Measurements from ENCODE around the gene CIRBP. TPM values are rescaled to one million over a fixed set of nuclear protein-coding genes. Genes with fewer than 3 reads are reported as not detected.

The CIRBP gene
- total RNA-seq, 4 donors from 2014 or later = 389 to 640 (median 576) TPM

DNA sequence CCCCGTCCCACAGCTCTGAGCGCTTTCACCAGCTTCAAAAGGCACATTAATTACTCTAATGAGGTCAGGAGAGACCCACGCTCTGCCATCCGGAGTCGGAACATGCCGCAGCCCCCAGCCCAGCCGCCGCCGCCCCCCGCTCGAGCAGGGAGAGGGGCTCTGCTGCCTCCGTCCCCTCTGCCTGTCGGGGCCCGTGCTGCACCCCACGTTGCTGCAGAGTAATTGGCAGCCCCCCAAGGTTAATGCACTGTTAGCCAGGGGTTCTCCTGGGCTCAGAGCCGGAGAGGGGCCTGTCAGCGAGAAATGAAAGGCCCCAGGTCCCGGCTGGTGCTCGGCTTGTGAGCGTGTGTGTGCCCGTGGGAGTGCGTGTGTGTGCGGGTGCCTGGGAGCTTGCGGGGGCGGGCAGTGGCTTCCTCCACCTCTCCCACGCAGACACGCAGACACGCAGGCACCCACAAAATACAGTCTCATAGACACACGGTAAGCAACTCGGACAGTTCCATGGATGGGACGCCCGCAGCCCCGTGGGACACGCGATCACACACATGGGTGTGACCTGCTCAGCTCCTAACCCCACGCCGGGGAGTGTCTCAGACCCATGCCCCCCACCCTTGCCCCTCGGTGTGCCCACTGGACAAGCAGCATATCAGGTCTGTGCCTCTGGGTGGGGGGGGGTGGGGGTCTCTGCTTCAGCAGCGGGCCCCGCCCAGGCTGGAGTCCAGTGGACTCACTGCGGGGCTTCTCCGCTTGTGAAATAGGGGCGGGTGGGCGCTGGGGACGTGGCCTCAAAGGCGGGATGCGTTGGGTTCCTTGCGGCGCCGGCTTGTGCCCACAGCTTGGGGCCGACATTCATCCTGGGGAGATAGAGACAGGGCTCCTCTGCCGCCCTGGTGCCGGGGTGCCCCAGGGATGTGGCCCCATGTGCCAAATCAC is 11.8 kb downstream of the CIRBP start:
- Histone ChIP-seq H3K27me3 (peaks cover 0 to 29% of the 10 kb centered on the region in 2 donors), H3K4me3 (no peak overlapping the region), H3K4me1 (peaks cover 0 to 21% (median 9%) of the 10 kb centered on the region in 4 donors), H3K27ac (no peak overlapping the region), H3K9me3 (no peaks in the 10 kb centered on the region), H3K36me3 (peaks cover 0 to 26% (median 0%) of the 10 kb centered on the region in 3 donors)
- TF ChIP-seq POLR2A (IDR thresholded peaks at IDR 0.05) (no peak), EP300 (IDR thresholded peaks at IDR 0.05) (no peak)
- TF ChIP-seq, protein P1, sequence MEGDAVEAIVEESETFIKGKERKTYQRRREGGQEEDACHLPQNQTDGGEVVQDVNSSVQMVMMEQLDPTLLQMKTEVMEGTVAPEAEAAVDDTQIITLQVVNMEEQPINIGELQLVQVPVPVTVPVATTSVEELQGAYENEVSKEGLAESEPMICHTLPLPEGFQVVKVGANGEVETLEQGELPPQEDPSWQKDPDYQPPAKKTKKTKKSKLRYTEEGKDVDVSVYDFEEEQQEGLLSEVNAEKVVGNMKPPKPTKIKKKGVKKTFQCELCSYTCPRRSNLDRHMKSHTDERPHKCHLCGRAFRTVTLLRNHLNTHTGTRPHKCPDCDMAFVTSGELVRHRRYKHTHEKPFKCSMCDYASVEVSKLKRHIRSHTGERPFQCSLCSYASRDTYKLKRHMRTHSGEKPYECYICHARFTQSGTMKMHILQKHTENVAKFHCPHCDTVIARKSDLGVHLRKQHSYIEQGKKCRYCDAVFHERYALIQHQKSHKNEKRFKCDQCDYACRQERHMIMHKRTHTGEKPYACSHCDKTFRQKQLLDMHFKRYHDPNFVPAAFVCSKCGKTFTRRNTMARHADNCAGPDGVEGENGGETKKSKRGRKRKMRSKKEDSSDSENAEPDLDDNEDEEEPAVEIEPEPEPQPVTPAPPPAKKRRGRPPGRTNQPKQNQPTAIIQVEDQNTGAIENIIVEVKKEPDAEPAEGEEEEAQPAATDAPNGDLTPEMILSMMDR (IDR thresholded peaks at IDR 0.05) = no peak
- DNase-seq (ENCODE audit: low spot score in 2 of 2) = no peak
- WGBS, 2 donors = 86 to 89% methylated on average over 29 to 40 of the region's 53 CpGs

DNA sequence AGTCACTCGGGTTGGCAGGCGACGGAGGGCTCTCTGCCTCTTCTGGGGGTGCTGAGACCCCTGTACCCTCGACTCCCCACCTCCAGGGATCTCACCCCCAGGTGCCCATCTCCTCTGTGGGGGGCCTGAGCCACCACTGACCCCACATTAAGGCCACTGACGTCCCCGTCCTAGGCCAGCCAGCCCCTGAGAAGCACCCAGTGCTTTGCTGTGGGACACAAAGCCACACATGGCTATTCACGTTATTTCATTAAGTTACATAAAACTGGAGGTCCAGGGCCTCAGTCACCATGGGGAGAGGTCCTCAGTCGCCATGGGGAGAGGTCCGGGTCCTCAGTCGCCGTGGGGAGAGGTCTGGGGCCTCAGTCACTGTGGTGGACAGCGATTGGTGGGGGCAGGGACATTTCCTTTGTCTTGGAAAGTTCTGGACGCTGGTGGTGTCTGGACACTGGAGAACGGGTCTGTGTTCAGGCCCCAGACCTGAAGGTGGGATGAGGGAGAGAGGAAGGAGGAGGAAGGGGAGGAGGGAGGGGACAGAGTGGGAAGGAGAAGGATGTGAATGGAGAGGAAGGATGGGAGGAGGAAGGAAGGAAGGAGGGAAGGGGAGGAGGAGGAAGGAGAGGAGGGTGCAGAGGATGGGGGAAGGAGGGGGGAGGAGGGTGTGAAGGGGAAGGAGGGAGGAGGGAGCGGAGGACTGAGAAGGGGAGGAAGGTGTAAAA is 12.6 kb downstream of the CIRBP start:
- no peak overlapping the region for H3K27ac ChIP-seq
- no peak for DNase-seq (ENCODE audit: low spot score in 2 of 2)
- H3K4me1 ChIP-seq = peaks cover 0 to 17% (median 1%) of the 10 kb centered on the region in 4 donors
- peaks cover 0 to 34% of the 10 kb centered on the region in 2 donors for H3K27me3 ChIP-seq
- no peaks in the 10 kb centered on the region for H3K9me3 ChIP-seq
- no peak overlapping the region for H3K4me3 ChIP-seq
- TF ChIP-seq EP300 (IDR thresholded peaks at IDR 0.05) = no peak
- no peak for TF ChIP-seq POLR2A (IDR thresholded peaks at IDR 0.05)
- TF ChIP-seq, protein P1 (IDR thresholded peaks at IDR 0.05) = no peak
- 51 to 61% methylated on average over 11 to 12 of the region's 15 CpGs for WGBS, 2 donors
- H3K36me3 ChIP-seq = peaks cover 0 to 26% (median 0%) of the 10 kb centered on the region in 3 donors

DNA sequence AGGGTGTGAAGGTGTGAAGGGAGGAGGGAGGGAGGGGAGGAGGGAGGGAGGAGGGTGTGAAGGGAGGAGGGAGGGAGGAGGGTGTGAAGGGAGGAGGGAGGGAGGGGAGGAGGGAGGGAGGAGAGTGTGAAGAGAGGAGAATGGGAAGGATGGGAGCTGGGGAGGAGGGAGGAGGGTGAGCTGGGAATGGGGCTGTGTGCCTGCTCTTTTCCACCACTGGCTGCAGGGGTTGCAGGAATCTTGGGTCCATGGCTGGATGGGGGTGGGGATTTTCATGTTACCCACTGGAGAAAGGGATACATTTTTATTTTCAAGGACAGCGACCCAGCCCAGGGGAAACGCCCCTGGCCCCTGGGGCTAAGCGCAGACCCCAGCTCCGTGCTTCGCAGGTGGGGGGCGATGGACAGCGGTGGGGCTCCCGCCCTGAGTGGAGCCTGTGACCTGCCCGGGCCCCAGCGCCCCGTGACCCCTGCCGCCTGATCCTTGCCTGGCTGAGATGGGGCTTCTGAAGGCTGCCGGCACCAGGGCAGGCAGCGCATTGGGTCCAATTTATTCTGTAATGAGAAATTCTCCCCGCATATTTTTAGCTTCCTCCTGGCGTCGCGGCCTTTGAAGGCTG is 13.6 kb downstream of the CIRBP start:
- no peak overlapping the region for H3K4me3 ChIP-seq
- H3K36me3 ChIP-seq = peaks cover 0 to 17% (median 0%) of the 10 kb centered on the region in 3 donors
- no peak for DNase-seq (ENCODE audit: low spot score in 2 of 2)
- H3K4me1 ChIP-seq = peaks cover 0 to 24% (median 0%) of the 10 kb centered on the region in 4 donors
- H3K9me3 ChIP-seq = no peaks in the 10 kb centered on the region
- peaks cover 0 to 44% of the 10 kb centered on the region in 2 donors for H3K27me3 ChIP-seq
- 62 to 68% methylated on average over 11 to 16 of the region's 18 CpGs for WGBS, 2 donors
- H3K27ac ChIP-seq = peak overlapping the region in 1 of 4 donors; percentile 62
- TF ChIP-seq POLR2A (IDR thresholded peaks at IDR 0.05) (no peak), EP300 (IDR thresholded peaks at IDR 0.05) (no peak)
- TF ChIP-seq, protein P1 (IDR thresholded peaks at IDR 0.05) = no peak

DNA sequence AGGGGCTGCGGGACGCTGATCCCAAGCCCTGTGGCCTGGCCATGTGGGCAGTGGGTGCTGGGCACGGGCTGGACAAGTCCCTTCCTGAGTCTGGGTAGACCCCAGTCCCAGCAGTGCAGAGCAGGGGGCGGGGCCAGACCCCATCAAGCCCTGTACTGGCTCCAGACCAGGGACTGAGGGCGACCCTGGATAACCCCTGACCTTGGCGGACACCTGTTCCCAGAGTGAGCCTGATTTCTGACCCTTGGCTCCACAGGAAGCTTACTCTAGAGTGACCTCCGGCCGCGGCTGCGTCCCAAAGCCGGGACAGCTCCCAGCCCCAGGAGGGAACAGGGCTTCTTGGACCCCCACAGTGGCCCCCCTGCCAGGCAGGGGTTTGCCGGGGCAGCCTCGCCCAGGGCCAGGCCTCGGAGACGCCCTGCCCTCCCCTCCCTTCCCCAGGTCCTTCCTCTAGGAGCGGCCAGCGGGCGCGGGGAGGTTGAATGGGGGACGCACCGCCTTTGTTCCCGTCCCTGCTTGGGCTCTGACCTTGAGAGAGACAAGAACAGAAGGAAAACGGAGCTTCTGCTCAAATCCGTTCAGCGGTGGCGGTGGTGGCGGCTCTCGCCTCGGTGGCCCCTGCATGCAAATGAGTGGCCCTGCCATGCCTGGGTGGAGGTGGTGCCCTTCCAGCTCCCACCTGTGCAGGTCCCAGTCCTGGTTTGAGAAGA is 14.2 kb downstream of the CIRBP start:
- Histone ChIP-seq H3K9me3 (no peaks in the 10 kb centered on the region), H3K27me3 (peaks cover 0 to 51% of the 10 kb centered on the region in 2 donors), H3K4me3 (no peak overlapping the region), H3K4me1 (peaks cover 0 to 26% (median 0%) of the 10 kb centered on the region in 4 donors), H3K36me3 (peaks cover 0 to 11% (median 0%) of the 10 kb centered on the region in 3 donors), H3K27ac (peak overlapping the region in 1 of 4 donors; percentile 62)
- TF ChIP-seq EP300 (IDR thresholded peaks at IDR 0.05) (no peak), POLR2A (IDR thresholded peaks at IDR 0.05) (no peak)
- TF ChIP-seq, protein P1 (IDR thresholded peaks at IDR 0.05) = no peak
- no peak for DNase-seq (ENCODE audit: low spot score in 2 of 2)
- WGBS, 2 donors = 50 to 70% methylated on average over 17 to 19 of the region's 29 CpGs
